Type B pancreatic cell (in vitro differentiated cells): ENCODE data around the gene VCP. TPM values are rescaled to one million over a fixed set of nuclear protein-coding genes. Genes with fewer than 3 reads are reported as not detected.

ENCODE experiments used
- DNase-seq: peaks from one replicate; pipeline ENCODE4 v3.0.0; 2021; ENCODE audit warnings: mixed read lengths; ENCODE audit not compliant: unreplicated experiment; ENCODE audit errors: extremely low spot score
- H3K27ac Mint-ChIP-seq: 2 replicates; pipeline ENCODE4 v1.8.0; 2021; ENCODE audit warnings: mild to moderate bottlenecking, mixed read lengths
- H3K27me3 Mint-ChIP-seq: 2 replicates; pipeline ENCODE4 v1.8.0; 2021; ENCODE audit warnings: mixed read lengths
- H3K36me3 Mint-ChIP-seq: 2 replicates; pipeline ENCODE4 v1.8.0; 2021; ENCODE audit warnings: mixed read lengths
- H3K4me1 Mint-ChIP-seq: one replicate; pipeline ENCODE4 v1.8.0; 2021; ENCODE audit warnings: mixed read lengths; ENCODE audit not compliant: unreplicated experiment
- H3K4me3 Mint-ChIP-seq: 2 replicates; pipeline ENCODE4 v1.8.0; 2021; ENCODE audit warnings: mild to moderate bottlenecking, mixed read lengths
- H3K9me3 Mint-ChIP-seq: 2 replicates; pipeline ENCODE4 v1.8.0; 2021; ENCODE audit warnings: mixed read lengths
- total RNA-seq: library from RNA; stranded (reverse); gene quantifications from 2 replicates; pipeline ENCODE4 v1.2.1, GENCODE V29; 2021; ENCODE audit warnings: low replicate concordance
- TF ChIP-seq, protein P1 (sequence below): fragments of 200-600 bp; sonication (generic); conservative IDR thresholded peaks from 2 replicates; pipeline ENCODE4 v1.5.0; 2021; ENCODE audit warnings: antibody characterized with exemption, mild to moderate bottlenecking

The VCP gene
- total RNA-seq, 1 donor from 2014 or later = 285 TPM

DNA sequence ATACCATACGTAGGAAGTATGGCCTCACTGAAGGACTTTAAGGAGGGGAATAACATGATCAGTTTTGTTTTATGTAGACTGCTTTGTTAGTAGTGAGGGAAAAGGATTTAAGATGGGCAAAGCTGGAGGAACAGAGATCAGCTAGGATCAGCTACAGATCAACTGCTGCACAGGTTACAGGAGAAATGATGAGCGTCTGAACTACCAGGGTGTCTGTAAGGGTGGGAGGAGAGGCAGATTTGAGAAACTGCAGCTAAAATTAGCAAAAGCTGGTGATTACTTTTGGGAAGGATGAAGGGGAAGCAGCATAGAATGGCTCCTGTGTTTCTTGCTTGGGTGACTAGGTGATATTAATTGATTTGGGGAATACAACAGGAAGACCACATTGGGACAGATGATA, 39.3 kb downstream of the VCP start:
- Mint-ChIP-seq H3K27ac (no peak overlapping the region), H3K27me3 (no peaks in the 10 kb centered on the region), H3K36me3 (peaks cover 8% of the 10 kb centered on the region), H3K9me3 (peaks cover 5% of the 10 kb centered on the region), H3K4me1 (peaks cover 10% of the 10 kb centered on the region), H3K4me3 (no peak overlapping the region)
- TF ChIP-seq, protein P1, sequence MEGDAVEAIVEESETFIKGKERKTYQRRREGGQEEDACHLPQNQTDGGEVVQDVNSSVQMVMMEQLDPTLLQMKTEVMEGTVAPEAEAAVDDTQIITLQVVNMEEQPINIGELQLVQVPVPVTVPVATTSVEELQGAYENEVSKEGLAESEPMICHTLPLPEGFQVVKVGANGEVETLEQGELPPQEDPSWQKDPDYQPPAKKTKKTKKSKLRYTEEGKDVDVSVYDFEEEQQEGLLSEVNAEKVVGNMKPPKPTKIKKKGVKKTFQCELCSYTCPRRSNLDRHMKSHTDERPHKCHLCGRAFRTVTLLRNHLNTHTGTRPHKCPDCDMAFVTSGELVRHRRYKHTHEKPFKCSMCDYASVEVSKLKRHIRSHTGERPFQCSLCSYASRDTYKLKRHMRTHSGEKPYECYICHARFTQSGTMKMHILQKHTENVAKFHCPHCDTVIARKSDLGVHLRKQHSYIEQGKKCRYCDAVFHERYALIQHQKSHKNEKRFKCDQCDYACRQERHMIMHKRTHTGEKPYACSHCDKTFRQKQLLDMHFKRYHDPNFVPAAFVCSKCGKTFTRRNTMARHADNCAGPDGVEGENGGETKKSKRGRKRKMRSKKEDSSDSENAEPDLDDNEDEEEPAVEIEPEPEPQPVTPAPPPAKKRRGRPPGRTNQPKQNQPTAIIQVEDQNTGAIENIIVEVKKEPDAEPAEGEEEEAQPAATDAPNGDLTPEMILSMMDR = no peak
- no peak for DNase-seq

DNA sequence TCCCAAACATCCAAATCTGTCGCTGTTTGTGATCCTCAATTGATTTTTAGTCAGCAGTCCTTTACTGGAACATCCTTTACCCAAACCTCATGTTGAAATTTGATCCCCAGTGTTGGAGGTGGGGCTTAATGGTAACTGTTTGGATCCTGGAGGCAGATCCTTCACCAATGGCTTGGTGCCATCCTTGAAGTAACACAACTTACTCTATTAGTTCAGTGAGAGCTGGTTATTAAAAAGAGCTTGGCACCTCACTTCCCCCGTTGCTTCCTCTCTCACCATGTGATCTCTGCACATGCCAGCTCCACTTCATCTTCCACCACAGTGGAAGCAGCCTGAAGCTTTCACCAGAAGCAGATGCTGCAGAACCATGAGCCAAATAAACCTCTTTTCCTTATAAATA, 42.6 kb downstream of the VCP start:
- Mint-ChIP-seq H3K9me3 (peaks cover 5% of the 10 kb centered on the region), H3K4me3 (no peak overlapping the region), H3K27ac (peak overlapping the region; percentile 31), H3K27me3 (no peaks in the 10 kb centered on the region), H3K36me3 (peaks cover 8% of the 10 kb centered on the region), H3K4me1 (peaks cover 25% of the 10 kb centered on the region)
- TF ChIP-seq, protein P1 = no peak
- no peak for DNase-seq

DNA sequence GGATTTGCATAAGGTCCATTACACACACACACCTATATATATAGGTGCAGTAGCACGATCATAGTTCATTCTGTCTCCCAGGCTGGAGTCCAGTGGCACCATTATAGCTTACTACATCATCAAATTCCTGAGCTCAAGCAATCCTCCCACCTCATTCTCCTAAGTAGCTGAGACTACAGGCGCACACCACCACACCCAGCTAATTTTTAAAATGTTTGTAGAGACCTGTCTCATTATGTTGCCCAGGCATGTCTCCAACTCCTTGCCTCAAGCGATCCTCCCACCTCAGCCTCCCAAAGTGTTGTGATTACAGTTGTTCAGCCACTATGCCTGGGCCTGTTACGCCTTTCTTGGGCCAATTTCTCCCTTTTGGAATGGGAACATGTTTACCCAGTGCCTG, 43.2 kb downstream of the VCP start:
- TF ChIP-seq, protein P1 = no peak
- no peak overlapping the region for H3K4me3 Mint-ChIP-seq
- no peaks in the 10 kb centered on the region for H3K27me3 Mint-ChIP-seq
- H3K4me1 Mint-ChIP-seq = peaks cover 31% of the 10 kb centered on the region
- peaks cover 14% of the 10 kb centered on the region for H3K36me3 Mint-ChIP-seq
- DNase-seq = no peak
- H3K27ac Mint-ChIP-seq = no peak overlapping the region
- peaks cover 5% of the 10 kb centered on the region for H3K9me3 Mint-ChIP-seq

DNA sequence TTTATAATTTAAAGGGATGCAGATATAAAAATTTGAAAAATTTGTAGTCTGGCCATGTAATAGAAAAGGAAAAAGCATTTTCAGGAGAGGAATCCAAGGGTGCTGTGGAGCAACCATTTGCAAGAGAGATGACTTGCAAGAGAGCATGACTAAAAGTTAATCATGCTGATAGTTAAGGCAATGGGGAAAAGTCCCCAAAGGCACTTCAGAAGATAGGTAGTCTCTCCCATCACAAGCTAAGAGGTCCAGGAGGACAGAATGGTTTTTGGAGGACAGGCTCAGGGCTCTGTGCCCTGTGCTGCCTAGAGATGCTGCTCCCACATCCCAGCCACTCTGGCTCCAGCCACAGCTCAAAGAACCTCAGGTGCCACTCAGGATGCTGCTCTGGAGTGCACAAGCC, 44.1 kb downstream of the VCP start:
- no peak overlapping the region for H3K27ac Mint-ChIP-seq

DNA sequence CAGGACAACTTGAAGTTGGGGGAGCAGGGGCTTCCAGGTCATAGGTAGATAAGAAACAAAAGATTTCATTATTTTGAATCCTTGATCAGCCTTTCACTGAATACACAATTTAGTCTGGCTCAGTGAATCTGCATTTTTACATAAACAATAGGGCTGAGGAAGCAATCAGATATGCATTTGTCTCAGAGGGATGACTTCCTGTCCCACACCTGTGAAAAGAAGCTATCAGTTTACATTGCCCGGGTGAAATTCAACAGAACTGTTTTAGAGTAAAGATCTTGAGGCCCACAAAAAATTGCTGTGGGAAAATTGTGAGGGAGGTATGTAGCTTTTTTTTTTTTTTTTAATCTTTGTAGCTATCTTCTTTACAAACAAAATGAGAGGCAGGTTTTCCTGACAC, 44.6 kb downstream of the VCP start:
- peaks cover 33% of the 10 kb centered on the region for H3K4me1 Mint-ChIP-seq

More for the DNA sequence above, 44.1 kb downstream of the VCP start:
- Mint-ChIP-seq H3K9me3 (peaks cover 5% of the 10 kb centered on the region), H3K27me3 (no peaks in the 10 kb centered on the region), H3K4me1 (peaks cover 33% of the 10 kb centered on the region), H3K4me3 (no peak overlapping the region), H3K36me3 (peaks cover 22% of the 10 kb centered on the region)
- no peak for DNase-seq
- TF ChIP-seq, protein P1 = no peak

More for the DNA sequence above, 44.6 kb downstream of the VCP start:
- peaks cover 22% of the 10 kb centered on the region for H3K36me3 Mint-ChIP-seq
- DNase-seq = no peak
- H3K27me3 Mint-ChIP-seq = no peaks in the 10 kb centered on the region
- H3K27ac Mint-ChIP-seq = no peak overlapping the region
- peaks cover 5% of the 10 kb centered on the region for H3K9me3 Mint-ChIP-seq
- no peak overlapping the region for H3K4me3 Mint-ChIP-seq
- TF ChIP-seq, protein P1 = no peak
